ENCODE measurements around the gene GRM2.
"Not testable (repeated sequence)": the region's sequence is repeated elsewhere in the genome, so short reads cannot be mapped to it uniquely, and the experiment has no call there.

The GRM2 gene

GRCh38 chr3:51729042-51729633, 22.3 kb downstream of the GRM2 start:
- DNase-seq: no peak

GRCh38 chr3:51733859-51734571, 27.1 kb downstream of the GRM2 start:
- DNase-seq: no peak

GRCh38 chr3:51734572-51734907, 27.7 kb downstream of the GRM2 start:
- DNase-seq: no peak

- no peak for DNase-seq
Observed at GRCh38 chr3:51735039-51735438, 28.2 kb downstream of the GRM2 start.

GRCh38 chr3:51735950-51736349, 29.1 kb downstream of the GRM2 start:
- DNase-seq: no peak

- no peak for DNase-seq
Observed at GRCh38 chr3:51739110-51739509, 32.2 kb downstream of the GRM2 start.

GRCh38 chr3:51742320-51742719, 35.5 kb downstream of the GRM2 start:
- not testable (repeated sequence) for DNase-seq

- DNase-seq: not testable (repeated sequence)
Observed at GRCh38 chr3:51742978-51743377, 36.1 kb downstream of the GRM2 start.

GRCh38 chr3:51747840-51748239, 41.0 kb downstream of the GRM2 start:
- no peak for DNase-seq

- no peak for DNase-seq
Observed at GRCh38 chr3:51748327-51748726, 41.5 kb downstream of the GRM2 start.

GRCh38 chr3:51750878-51751277, 44.0 kb downstream of the GRM2 start:
- no peak for DNase-seq

- DNase-seq: no peak
Observed at GRCh38 chr3:51751287-51751686, 44.4 kb downstream of the GRM2 start.

GRCh38 chr3:51753763-51754750, 47.2 kb downstream of the GRM2 start:
- DNase-seq: not testable (repeated sequence)

- no peak for DNase-seq
Observed at GRCh38 chr3:51759203-51759602, 52.3 kb downstream of the GRM2 start.

Data from activated T-cell treated with anti-CD3 and anti-CD28 coated beads for 4 hours (primary cell).